ENCODE measurements around the gene ATRN.

DNA sequence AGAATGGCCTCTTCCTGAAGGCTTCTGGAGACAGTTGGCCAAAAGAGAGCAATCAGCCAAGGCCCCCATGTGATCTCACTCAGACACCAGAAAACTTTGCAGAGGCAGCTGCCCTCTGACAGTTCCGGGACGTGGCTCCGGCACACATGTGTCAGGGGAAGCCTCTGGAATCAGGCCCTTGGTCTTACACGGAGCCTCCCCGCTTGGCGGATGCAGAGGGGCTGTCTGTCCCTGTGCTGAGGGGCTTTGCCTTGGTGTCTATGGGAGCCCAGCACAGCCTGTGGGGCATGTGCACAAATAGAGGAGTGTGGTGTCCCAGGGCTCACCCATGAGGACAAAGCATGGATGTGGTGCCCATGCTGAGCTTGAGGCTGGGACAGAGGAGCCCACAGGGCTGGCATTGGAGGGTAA lies 227.8 kb downstream of the ATRN start:
- no peak for TF ChIP-seq POLR2A (IDR thresholded peaks at IDR 0.05)
- TF ChIP-seq, protein P1, sequence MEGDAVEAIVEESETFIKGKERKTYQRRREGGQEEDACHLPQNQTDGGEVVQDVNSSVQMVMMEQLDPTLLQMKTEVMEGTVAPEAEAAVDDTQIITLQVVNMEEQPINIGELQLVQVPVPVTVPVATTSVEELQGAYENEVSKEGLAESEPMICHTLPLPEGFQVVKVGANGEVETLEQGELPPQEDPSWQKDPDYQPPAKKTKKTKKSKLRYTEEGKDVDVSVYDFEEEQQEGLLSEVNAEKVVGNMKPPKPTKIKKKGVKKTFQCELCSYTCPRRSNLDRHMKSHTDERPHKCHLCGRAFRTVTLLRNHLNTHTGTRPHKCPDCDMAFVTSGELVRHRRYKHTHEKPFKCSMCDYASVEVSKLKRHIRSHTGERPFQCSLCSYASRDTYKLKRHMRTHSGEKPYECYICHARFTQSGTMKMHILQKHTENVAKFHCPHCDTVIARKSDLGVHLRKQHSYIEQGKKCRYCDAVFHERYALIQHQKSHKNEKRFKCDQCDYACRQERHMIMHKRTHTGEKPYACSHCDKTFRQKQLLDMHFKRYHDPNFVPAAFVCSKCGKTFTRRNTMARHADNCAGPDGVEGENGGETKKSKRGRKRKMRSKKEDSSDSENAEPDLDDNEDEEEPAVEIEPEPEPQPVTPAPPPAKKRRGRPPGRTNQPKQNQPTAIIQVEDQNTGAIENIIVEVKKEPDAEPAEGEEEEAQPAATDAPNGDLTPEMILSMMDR (IDR thresholded peaks at IDR 0.05) = no peak

Data from right lobe of liver (tissue), 4 donors.